B cell (primary cell): ENCODE results near the gene NPY4R. TPM values are rescaled to one million over a fixed set of nuclear protein-coding genes. Genes with fewer than 3 reads are reported as not detected.
"Not testable (repeated sequence)": the region's sequence is repeated elsewhere in the genome, so short reads cannot be mapped to it uniquely, and the experiment has no call there.

Experiments
- ATAC-seq: fragments of 200-7000 bp; cut with Tn5 transposase; one replicate; pipeline ENCODE4 v1.10.0; 2021; ENCODE audit warnings: low read depth, mild to moderate bottlenecking, moderate number of reproducible peaks, moderate library complexity
- CTCF ChIA-PET: fragments of 350-600 bp; sonication (Branson Sonifier 250); formaldehyde crosslinking; loops from one replicate; lab custom pipeline; 2021; ENCODE audit warnings: antibody characterized with exemption, inconsistent platforms; lab: Charles Lee
- POLR2A ChIA-PET: fragments of 350-600 bp; sonication (Branson Sonifier 250); formaldehyde crosslinking; loops from one replicate; lab custom pipeline; 2021; ENCODE audit warnings: antibody characterized with exemption; lab: Charles Lee
- DNase-seq: peaks from one replicate; pipeline ENCODE4 v3.0.0; 2013
- H2AFZ ChIP-seq: 2 replicates; pipeline ENCODE4 v1.6.1; 2012; ENCODE audit warnings: mild to moderate bottlenecking, low read depth, low read length; ENCODE audit not compliant: insufficient read depth, poor library complexity, severe bottlenecking
- H3K27ac ChIP-seq, 2 donors: 1 replicate in 1 of 2; 2 replicates in 1 of 2; pipeline ENCODE4 v1.5.1; 2012 to 2013; ENCODE audit warnings: low read length in 2 of 2, mild to moderate bottlenecking in 2 of 2, moderate library complexity in 1 of 2
- H3K27me3 ChIP-seq, 4 experiments: fragments of 200-600 bp in 1 of 4; sonication (generic) in 1 of 4; replicated peaks in 1 of 4; 1 replicate in 2 of 4; 2 replicates in 2 of 4; pipeline versions ENCODE4 v1.6.1 to v1.7.0; 2013 to 2016; ENCODE audit warnings: low read length in 3 of 4, mild to moderate bottlenecking in 2 of 4, mixed read lengths in 1 of 4, moderate library complexity in 1 of 4; ENCODE audit not compliant: insufficient read depth in 4 of 4, control insufficient read depth in 3 of 4; ENCODE audit errors: control extremely low read depth in 1 of 4
- H3K36me3 ChIP-seq, 2 experiments: replicated peaks in 1 of 2; 1 replicate in 1 of 2; 2 replicates in 1 of 2; pipeline versions ENCODE4 v1.6.1 to v1.7.1; 2013; ENCODE audit warnings: low read length in 1 of 2; ENCODE audit not compliant: insufficient read depth in 2 of 2, control insufficient read depth in 1 of 2; ENCODE audit errors: control extremely low read depth in 1 of 2, extremely low read depth in 1 of 2
- H3K4me1 ChIP-seq, 2 donors: fragments of 200-600 bp in 1 of 2; sonication (generic) in 1 of 2; 1 replicate in 1 of 2; 2 replicates in 1 of 2; pipeline versions ENCODE4 v1.5.1 to v1.6.1; 2013 to 2017; ENCODE audit warnings: low read length in 2 of 2; ENCODE audit not compliant: control insufficient read depth in 2 of 2, insufficient read depth in 2 of 2
- H3K4me2 ChIP-seq: replicated peaks from 2 replicates; pipeline ENCODE3; 2012; ENCODE audit warnings: mild to moderate bottlenecking, low read depth, low read length; ENCODE audit not compliant: poor library complexity, severe bottlenecking
- H3K4me3 ChIP-seq, 5 experiments: fragments of 200-600 bp in 1 of 5; sonication (generic) in 1 of 5; 1 replicate in 3 of 5; 2 replicates in 2 of 5; pipeline versions ENCODE4 v1.5.1 to v1.7.0; 2011 to 2016; ENCODE audit warnings: low read length in 4 of 5, mild to moderate bottlenecking in 4 of 5, low read depth in 2 of 5, control low read depth in 1 of 5, moderate library complexity in 1 of 5; ENCODE audit not compliant: insufficient read depth in 1 of 5; ENCODE audit errors: control extremely low read depth in 1 of 5, extremely low read depth in 1 of 5
- H3K79me2 ChIP-seq: fragments of 200-600 bp; sonication (generic); one replicate; pipeline ENCODE4 v1.6.0; 2016; ENCODE audit warnings: low read length; ENCODE audit not compliant: control insufficient read depth, insufficient read depth
- H3K9ac ChIP-seq: fragments of 200-600 bp; sonication (generic); 2 replicates; pipeline ENCODE4 v1.6.1; 2017; ENCODE audit warnings: mild to moderate bottlenecking, low read length, moderate library complexity
- H3K9me3 ChIP-seq, 3 donors: one replicate each; pipeline versions ENCODE4 v1.6.1 to v1.7.1; 2013; ENCODE audit warnings: low read length in 2 of 3; ENCODE audit not compliant: control insufficient read depth in 2 of 3, insufficient read depth in 1 of 3; ENCODE audit errors: control extremely low read depth in 1 of 3
- H4K20me1 ChIP-seq: 2 replicates; pipeline ENCODE4 v1.6.0; 2012; ENCODE audit warnings: mild to moderate bottlenecking, low read length; ENCODE audit not compliant: insufficient read depth, control insufficient read depth, poor library complexity, severe bottlenecking
- H3K27ac Mint-ChIP-seq: one replicate; pipeline ENCODE4 v1.8.0; 2021; ENCODE audit warnings: mixed read lengths
- H3K27me3 Mint-ChIP-seq: one replicate; pipeline ENCODE4 v1.8.0; 2021; ENCODE audit warnings: mixed read lengths
- H3K4me1 Mint-ChIP-seq: one replicate; pipeline ENCODE4 v1.8.0; 2021; ENCODE audit warnings: mixed read lengths
- H3K4me3 Mint-ChIP-seq: one replicate; pipeline ENCODE4 v1.8.0; 2021; ENCODE audit warnings: mixed read lengths
- H3K9me3 Mint-ChIP-seq: one replicate; pipeline ENCODE4 v1.8.0; 2022; ENCODE audit warnings: mixed read lengths; ENCODE audit not compliant: insufficient read depth
- WGBS: methylation state at CpG from one replicate; pipeline ENCODE4 v1.1.5; 2013; ENCODE audit warnings: missing lambda C conversion rate; ENCODE audit not compliant: insufficient coverage; 5-methylcytosine and 5-hydroxymethylcytosine counted together
- intact Hi-C: fragments of 100-400 bp; cut with micrococcal nuclease; formaldehyde crosslinking; loops from one replicate; pipeline ENCODE4 v1.10.0; 2022
- polyA plus RNA-seq: library from polyadenylated mRNA; depleted of rRNA; stranded (reverse); fragments of >200 nt; gene quantifications from 2 replicates; pipeline ENCODE4 v1.2.3, GENCODE V29; 2012
- total RNA-seq, 2 donors: library from RNA; stranded (reverse); fragments of 120-200 nt in 1 of 2; gene quantifications; 1 replicate in 1 of 2; 2 replicates in 1 of 2; pipeline versions ENCODE4 v1.2.3 to v1.2.4, GENCODE V29; 2013 to 2022

The NPY4R gene
- total and polyA plus RNA-seq, 2 donors (not counting 1 experiment from before 2014, with no cell fraction given) = not detected

DNA sequence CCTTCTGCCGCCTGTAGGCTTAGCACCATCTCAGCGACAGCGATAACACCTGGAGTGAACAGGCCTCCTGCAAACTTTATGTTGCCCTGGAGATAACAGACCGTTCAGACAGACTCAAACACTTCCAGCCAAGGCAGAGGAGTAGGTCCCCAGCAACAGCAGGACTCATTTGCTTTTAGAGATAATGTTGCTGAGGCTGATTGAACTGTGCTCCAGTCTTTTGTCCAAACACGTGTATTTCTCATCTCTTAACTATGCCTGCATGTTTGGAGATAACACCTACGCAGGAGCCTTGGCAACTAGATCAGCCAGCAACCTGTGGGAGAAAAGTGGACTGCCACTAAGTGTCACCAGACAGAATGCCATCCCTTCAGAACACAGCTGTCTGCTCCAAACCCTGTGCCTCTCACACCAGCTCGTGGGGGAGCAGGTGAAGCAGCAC lies 23.9 kb downstream of the NPY4R start:
- ATAC-seq, H3K36me3 ChIP-seq, H2AFZ ChIP-seq, DNase-seq, H3K9me3 ChIP-seq, H3K27me3 ChIP-seq, H3K79me2 ChIP-seq, H3K27ac ChIP-seq, H3K9me3 Mint-ChIP-seq, H3K4me1 Mint-ChIP-seq, H3K4me3 ChIP-seq, H3K4me3 Mint-ChIP-seq, H3K4me2 ChIP-seq, intact Hi-C loops, H3K4me1 ChIP-seq, POLR2A ChIA-PET, H4K20me1 ChIP-seq, CTCF ChIA-PET, H3K27me3 Mint-ChIP-seq, H3K27ac Mint-ChIP-seq, H3K9ac ChIP-seq: not testable (repeated sequence)
- WGBS = no CpG with 5 or more reads among the region's 7 CpGs

DNA sequence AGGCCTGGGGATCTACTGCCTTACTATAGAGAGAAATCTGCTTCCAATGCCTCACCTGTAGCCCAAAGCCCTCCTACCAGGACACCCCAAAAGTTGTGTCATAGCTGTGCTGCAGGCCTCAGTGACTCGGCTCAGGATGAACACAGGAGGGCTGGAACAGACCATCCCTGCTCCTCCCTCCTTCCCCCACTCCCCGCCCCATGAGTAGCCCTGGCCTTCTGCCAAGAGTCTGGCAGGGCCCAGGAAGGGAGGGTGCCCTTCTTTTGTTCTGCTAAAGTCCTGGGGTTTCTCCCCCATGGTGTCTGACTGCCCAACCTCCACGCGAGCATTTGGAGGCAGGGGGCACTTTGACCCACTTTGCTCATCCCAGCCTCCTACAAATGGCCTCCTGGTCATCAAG lies 24.8 kb downstream of the NPY4R start:
- H3K4me3 Mint-ChIP-seq, H3K79me2 ChIP-seq, H3K4me3 ChIP-seq, H3K27ac ChIP-seq, H4K20me1 ChIP-seq, H3K36me3 ChIP-seq, H3K9me3 Mint-ChIP-seq, H3K27me3 ChIP-seq, CTCF ChIA-PET, intact Hi-C loops, H3K4me2 ChIP-seq, H3K4me1 ChIP-seq, H3K9ac ChIP-seq, H2AFZ ChIP-seq, H3K4me1 Mint-ChIP-seq, H3K9me3 ChIP-seq, DNase-seq, POLR2A ChIA-PET, H3K27ac Mint-ChIP-seq, ATAC-seq, H3K27me3 Mint-ChIP-seq: not testable (repeated sequence)
- WGBS = no CpG with 5 or more reads among the region's 4 CpGs

GRCh38 chr10:46423550-46423949 lies 42.2 kb downstream of the NPY4R start:
- intact Hi-C loops, H3K4me3 Mint-ChIP-seq, H3K36me3 ChIP-seq, H3K27ac Mint-ChIP-seq, DNase-seq, H3K4me1 Mint-ChIP-seq, H3K27ac ChIP-seq, ATAC-seq, H3K9me3 ChIP-seq, H4K20me1 ChIP-seq, H3K4me2 ChIP-seq, POLR2A ChIA-PET, H3K27me3 ChIP-seq, H3K4me1 ChIP-seq, H3K4me3 ChIP-seq, H3K27me3 Mint-ChIP-seq, H3K79me2 ChIP-seq, H3K9ac ChIP-seq, CTCF ChIA-PET, H2AFZ ChIP-seq, H3K9me3 Mint-ChIP-seq: not testable (repeated sequence)
- WGBS = no CpG with 5 or more reads among the region's 2 CpGs

- H3K79me2 ChIP-seq, H3K36me3 ChIP-seq, H4K20me1 ChIP-seq, H3K9ac ChIP-seq, H3K4me3 Mint-ChIP-seq, H3K4me3 ChIP-seq, DNase-seq, intact Hi-C loops, H3K9me3 ChIP-seq, POLR2A ChIA-PET, ATAC-seq, H3K27ac ChIP-seq, H3K4me1 ChIP-seq, H3K4me1 Mint-ChIP-seq, H3K9me3 Mint-ChIP-seq, H2AFZ ChIP-seq, CTCF ChIA-PET, H3K27me3 ChIP-seq, H3K4me2 ChIP-seq, H3K27ac Mint-ChIP-seq, H3K27me3 Mint-ChIP-seq: not testable (repeated sequence)
- WGBS = no CpG with 5 or more reads among the region's 13 CpGs
These were observed 46.0 kb downstream of the NPY4R start for GRCh38 chr10:46419570-46420379.
